Stimulated activated CD4-positive, alpha-beta T cell treated with anti-CD3 and anti-CD28 coated beads, Interleukin-15, amount 100 ng/mL, for 24 hours (primary cell): ENCODE measurements around the gene FBXO24.

Experiments
- DNase-seq: peaks from one replicate; pipeline ENCODE4 v3.0.0-alpha.2; 2020

FBXO24 gene

DNA sequence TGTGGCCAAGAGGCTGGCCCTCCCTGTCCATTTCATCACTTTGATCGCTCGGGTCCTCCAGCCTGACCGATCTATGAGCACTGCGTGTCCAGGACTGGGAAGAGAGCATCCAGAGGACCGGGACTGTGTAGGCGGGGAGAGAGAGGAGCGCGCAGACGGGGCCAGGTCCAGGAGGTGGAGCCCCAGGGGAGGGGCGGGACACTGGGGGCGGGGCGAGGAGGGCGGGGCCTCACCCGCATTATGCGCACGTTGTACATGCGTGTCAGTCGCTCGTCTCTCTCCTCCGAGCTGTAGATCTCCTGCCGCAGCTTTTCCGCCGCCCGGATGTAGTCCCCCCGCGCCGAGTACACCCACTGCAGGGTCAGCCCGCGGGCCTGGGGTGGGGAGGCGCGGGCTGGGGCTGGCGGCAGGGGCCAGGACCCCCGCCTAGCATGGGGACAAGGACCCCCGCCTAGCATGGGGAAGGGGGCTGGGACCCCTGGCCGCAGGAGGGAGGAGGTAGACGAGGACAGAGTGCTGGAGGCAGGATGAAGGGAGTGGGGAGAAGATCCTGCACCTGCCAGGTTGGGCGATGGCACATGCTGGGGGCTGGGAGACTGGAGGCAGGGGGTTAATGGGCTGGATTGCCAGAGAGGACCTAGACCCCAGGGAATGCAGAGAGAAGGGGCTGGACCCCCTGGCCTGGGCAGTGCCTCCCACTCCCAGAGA is 40.6 kb downstream of the FBXO24 start:
- peak; percentile 89 for DNase-seq

DNA sequence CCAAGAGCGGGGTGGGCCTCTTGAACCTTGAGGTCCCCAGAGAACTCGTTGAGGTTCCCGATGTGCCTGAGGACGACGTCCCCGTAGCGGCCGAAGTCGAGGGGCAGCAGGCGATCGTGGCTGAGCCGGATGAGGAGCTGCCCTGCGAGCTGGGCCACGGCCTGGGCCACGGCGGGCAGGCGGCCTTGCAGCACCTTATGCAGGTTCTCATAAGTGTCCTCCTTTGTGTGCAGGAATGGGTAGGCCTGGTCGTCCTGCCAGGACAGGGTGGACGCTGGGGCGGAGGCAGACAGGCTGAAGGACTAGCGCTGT is 41.1 kb downstream of the FBXO24 start:
- no peak for DNase-seq

DNA sequence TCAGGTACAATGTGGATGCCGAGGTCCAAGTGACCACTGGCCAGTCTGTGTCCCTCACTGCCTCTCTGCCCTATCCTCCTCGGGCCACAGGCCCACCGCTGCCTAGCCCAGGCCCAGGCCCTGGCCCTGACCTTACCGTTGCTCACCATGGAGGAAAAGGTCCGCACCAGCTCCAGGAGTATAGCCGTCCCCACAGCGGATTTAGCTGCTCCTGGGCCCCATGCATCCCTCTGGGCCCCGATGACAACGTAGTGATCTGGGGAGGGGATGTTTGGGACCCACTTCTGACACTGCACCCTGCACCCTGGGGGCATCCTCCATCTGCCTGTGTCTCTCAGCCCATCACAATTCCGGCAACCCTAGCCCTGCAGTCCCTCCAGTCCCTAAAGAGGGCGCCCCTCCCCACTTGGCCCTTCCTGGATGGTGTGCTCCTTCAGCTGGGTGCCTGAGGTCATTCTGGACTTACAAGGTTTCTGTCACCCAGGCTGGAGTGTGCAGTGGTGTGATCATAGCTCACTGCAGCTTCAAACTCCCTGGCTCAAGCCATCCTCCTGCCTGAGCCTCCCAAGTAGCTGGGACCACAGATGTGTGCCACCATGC is 43.1 kb downstream of the FBXO24 start:
- DNase-seq = peak; percentile 49

DNA sequence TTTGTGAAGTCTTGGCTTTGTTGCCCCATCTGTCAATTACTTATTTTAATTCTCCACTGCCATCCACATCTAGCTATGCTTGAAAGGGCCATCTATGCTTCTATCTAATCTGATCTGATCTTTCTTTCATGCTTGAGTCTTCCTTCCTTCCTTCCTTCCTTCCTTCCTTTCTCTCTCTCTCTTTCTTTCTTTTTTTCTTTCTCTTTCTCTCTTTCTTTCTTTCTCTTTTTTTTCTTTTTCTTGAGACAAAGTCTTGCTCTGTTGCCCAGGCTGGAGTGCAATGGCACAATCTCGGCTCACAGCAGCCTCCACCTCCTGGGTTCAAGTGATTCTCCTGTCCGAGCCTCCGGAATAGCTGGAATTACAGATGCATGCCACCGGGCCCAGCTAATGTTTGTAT is 43.9 kb downstream of the FBXO24 start:
- DNase-seq = no peak

DNA sequence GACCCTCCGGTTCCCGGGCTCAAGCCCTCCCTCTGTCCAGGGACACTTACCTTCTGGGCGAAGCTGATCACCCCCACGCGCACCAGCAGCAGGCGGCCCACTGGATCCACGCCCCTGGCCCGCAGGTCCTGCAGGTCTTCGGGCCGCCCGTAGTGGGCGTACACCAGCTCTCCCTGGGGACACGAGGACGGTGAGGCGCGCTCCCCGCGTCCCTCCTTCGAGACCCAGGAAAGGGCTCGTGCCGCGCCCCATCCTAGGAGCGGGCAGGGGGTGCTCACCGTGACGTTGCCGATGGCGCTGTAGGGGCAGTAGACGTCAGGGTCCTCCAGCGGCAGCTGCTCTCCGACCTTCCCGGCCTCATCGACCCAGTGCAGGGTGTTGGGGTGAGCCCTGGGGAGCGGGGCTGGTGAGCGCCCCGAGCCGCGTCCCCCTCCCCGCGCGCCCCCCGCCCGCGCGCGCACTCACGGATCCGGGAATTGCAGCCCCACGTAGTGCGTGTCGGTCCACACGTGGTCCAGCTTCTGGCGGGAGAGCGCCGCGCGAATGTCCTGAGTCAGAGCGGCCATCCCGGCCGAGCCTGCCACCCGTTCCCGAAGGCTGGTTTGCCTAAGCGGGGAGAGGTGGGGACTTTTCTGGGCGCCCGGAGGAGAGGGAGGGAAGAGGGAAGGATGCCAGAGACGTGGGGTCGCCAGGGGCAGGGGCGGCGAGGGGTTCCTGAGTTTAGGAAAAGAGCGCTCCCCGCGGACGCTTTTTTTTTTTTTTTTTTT is 47.0 kb downstream of the FBXO24 start:
- DNase-seq = peak; percentile 82

DNA sequence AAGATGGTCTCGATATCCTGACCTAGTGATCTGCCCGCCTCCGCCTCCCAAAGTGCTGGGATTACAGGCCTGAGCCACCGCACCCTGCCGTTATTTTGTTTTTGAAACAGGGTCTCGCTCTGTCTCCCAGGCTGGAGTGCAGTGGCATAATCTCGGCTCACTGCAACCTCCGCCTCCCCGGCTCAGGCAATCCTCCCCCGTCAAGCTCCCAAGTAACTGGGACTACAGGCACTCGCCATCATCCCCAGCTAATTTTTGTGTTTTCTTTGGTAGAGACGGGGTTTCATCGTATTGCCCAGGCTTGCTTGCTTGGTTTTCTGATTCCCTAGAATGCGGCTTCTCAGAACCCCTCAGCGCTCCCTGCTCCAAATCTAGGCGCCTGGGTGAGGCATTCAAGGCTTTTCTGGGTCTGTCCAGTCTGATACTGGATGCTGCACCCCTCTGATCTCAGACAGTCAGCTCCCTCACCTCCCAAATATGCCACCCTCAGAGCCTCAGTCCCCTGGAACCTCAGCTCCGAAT is 53.9 kb downstream of the FBXO24 start:
- DNase-seq = no peak

DNA sequence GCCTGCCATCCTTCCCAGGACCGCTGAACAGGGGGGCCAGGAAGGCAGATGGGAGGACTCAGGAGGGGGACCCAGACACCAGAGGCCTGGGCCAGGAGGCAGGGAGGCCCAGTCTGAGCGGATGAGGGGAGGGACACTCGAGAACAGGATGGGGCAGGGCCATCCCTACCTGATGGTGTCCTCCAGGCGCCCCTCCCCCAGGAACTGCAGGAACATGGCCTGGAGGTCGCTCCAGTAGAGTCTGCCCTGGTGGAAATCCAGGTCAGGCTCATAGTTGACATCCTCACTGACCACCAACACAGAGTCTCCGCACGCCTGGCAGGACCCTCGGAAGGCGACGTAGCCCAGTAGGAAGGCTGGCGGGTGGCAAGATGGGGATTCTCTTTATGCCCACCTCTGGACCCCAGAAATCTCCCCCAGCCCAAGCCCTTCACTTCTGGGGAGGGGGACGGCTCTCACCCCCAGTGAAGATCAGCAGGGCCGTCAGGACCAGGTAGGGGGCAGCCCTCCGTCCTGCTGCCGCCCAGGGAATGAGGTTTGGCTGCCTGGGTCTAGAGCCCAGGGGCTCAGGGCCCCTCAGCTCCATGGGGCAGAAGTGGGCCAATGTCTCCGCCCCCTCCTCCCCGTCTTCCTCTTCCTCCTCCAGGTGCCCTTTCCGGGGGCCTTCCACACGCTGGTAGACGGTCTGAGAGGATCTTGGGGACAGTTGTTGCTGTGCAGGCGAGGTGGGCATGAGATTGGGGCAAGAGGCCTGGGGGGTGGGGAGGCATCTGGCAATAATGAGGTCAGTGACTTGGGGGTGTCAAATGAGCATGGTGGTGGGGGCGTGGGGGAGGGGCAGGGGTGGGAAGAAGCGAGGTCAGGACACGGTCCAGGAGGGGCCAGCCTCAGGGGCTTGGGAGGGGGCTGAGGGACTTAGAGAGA is 54.7 kb downstream of the FBXO24 start:
- no peak for DNase-seq

DNA sequence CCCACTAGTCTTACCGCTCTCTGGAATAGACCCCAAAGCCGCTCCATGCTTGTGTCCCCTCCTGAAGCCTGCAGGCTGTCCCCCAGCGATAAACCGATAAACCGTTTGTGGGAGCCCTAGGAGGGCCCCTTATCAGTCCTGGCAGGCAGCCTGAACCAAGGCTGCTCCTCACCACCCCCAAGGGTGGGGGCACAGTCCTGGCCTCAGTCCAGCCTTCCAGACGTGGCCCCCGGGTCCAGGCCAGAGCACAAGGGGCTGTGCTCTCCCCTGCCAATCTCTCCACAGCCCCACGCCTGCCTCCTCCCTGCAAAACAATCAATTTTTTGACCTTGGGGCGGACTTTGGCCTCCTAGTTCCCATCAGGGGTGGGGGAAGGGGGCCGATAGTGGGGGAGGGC is 55.3 kb downstream of the FBXO24 start, which contains the start of gene TFR2:
Gene TFR2 (minus strand): TSS at position 90 of the 397 bp plus-strand sequence. CDS start 43 bp downstream, at position 47.
- DNase-seq = no peak

DNA sequence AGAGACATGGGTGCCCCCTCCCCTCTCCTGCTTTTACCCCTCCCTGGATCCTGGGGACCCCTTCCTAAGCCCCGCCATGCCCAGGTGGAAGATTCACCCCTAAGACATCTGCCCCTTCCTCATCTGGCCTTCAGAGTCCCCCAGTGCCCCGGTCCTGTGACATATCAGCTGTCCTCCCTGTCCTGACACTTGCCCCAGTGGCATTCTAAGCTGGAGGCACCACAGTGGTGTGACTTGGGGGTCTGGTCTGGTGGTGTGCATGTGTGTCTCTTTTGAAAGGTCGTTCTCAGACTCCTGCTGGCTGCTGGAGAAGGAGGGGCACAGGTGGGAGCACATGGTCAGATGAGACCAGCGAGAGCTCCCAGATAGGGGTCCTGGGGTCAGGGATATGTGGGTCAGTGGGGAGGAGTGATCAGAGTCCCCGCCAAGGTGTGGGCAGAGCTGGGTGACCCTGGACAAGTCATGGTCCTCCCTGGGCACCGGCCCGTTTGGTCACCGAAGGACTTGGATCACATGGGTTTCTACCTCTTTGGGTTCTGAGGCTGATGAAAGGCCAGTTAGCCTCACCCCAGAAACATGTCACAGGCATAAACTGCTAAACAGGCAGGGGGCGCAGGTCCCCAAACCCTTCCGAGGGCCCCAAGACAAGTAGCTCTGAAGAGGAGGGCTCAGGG is 55.9 kb downstream of the FBXO24 start:
- DNase-seq = no peak

DNA sequence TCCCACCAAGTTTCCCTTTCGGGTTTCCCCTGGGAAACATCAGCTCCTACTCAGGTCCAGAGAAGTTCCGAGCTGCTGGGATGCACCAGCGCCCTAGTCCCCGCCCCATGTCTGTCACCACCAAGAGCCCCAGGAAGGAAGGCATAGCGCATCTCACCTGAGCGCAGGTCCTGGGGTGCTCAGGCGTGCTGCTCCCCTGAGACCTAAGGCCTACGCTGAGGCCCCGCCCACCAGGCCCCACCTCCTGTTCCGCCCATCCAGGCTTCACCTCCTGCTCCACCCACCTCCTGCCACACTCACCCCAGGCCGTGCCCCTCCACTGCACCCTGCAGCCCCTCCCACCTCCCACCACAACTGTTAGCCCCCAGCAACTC is 56.4 kb downstream of the FBXO24 start:
- DNase-seq = peak; percentile 62

DNA sequence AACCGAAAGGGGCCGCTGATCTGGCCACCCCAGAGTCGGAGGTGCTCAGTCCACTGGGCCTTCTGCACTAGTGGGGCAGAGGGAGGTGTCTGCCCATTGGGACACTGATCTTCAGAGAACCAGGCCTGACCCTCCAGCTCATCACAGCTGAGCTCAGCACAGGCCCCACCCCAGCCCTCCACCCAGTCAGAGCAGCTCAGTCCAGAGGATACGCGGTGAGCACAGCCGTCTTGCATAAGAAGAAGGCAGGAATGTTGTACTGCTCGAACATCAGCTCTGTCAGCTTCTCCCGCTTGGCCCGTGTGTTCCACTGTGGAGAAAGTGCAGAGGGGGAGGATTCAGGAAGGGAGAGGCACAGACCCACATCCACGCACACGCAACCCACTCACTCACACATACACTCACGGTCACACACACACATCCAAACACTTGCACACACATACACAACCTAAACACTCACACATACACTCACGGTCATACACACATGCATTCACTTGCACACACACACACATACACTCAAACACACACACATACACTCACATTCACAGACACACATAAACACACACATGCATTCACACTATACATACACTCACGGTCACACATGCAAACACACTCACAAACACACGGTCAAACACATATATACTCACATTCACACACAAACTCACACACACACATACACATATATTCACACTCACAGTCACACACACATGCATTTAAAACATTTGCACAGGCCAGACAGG is 63.9 kb downstream of the FBXO24 start:
- DNase-seq = no peak
